ENCODE data around the gene CCNY. TPM values are rescaled to one million over a fixed set of nuclear protein-coding genes. Genes with fewer than 3 reads are reported as not detected.

Gene CCNY
- total RNA-seq, 2 donors from 2014 or later = 40.1 to 84.6 TPM

DNA sequence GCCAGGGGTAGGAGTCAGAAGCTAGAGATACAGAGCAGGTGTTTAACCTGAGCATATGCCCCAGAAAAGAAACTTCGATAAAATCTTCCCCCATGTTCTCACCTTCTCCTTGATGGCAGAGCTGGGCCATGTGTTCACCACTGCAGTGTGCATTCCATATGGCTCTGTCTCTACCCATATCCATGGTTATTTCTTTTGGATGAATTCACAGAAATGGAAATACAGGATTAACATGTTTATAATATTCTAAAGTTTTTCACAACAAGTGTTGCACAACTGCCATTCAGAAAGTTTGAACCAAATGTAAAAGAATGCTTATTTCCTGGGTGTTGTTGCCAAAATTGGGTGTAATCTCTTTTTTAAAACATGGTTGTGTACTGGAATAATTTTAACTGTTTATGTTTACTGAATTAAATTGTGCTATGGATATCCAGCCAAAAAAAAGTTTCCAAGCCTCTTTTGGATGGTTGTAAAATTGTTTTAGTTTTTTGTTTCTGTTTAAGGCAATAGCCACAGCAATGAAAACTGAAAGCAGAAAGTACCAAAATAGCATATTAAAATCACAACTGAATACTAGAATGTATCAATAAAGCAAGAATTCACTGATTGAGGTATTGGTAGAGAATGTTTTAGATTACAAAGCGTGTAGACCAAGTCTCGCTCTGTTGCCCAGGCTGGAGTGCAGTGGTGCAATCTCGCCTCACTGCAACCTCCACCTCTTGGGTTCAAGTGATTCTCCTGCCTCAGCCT lies 19.9 kb upstream of the CCNY start:
- ATAC-seq (ENCODE audit: insufficient number of reproducible peaks, low FRiP score, low read depth) = no peak
- Histone ChIP-seq H3K4me3 (no peak overlapping the region), H3K27ac (no peak overlapping the region), H3K36me3 (peaks cover 8% of the 10 kb centered on the region), H3K4me1 (ENCODE audit: control insufficient read depth in 1 of 2, low read depth in 2 of 2) (no peaks in the 10 kb centered on the region), H3K27me3 (replicated peaks; ENCODE audit: insufficient read depth) (no peaks in the 10 kb centered on the region), H3K9me3 (no peaks in the 10 kb centered on the region)
- TF ChIP-seq, protein P1, sequence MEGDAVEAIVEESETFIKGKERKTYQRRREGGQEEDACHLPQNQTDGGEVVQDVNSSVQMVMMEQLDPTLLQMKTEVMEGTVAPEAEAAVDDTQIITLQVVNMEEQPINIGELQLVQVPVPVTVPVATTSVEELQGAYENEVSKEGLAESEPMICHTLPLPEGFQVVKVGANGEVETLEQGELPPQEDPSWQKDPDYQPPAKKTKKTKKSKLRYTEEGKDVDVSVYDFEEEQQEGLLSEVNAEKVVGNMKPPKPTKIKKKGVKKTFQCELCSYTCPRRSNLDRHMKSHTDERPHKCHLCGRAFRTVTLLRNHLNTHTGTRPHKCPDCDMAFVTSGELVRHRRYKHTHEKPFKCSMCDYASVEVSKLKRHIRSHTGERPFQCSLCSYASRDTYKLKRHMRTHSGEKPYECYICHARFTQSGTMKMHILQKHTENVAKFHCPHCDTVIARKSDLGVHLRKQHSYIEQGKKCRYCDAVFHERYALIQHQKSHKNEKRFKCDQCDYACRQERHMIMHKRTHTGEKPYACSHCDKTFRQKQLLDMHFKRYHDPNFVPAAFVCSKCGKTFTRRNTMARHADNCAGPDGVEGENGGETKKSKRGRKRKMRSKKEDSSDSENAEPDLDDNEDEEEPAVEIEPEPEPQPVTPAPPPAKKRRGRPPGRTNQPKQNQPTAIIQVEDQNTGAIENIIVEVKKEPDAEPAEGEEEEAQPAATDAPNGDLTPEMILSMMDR (IDR thresholded peaks at IDR 0.05) = no peak
- no peak for DNase-seq (ENCODE audit: low spot score)

DNA sequence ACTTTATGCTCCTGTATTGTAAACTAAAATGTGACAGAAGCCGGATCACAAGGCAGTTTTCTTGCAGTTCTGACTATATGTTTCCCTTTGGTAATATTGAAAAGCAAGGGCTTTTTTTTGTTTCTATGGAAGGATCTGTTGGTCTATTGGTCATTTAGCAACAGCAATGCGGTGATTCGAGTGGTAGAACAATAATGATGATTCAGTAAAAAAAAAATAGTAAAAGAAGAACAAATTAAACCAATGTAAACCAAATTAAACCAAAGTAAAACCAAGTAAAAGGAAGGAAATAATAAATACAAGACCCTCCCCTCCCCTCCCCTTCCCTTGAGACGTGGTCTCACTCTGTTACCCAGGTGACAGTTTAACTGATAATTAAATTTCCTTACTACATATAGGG lies 17.8 kb upstream of the CCNY start:
- no peak for ATAC-seq (ENCODE audit: insufficient number of reproducible peaks, low FRiP score, low read depth)
- no peaks in the 10 kb centered on the region for H3K9me3 ChIP-seq
- no peaks in the 10 kb centered on the region for H3K27me3 ChIP-seq (replicated peaks; ENCODE audit: insufficient read depth)
- H3K27ac ChIP-seq = no peak overlapping the region
- TF ChIP-seq, protein P1 (IDR thresholded peaks at IDR 0.05) = no peak
- no peaks in the 10 kb centered on the region for H3K4me1 ChIP-seq (ENCODE audit: control insufficient read depth in 1 of 2, low read depth in 2 of 2)
- no peak for DNase-seq (ENCODE audit: low spot score)
- H3K36me3 ChIP-seq = peaks cover 8% of the 10 kb centered on the region
- H3K4me3 ChIP-seq = no peak overlapping the region

DNA sequence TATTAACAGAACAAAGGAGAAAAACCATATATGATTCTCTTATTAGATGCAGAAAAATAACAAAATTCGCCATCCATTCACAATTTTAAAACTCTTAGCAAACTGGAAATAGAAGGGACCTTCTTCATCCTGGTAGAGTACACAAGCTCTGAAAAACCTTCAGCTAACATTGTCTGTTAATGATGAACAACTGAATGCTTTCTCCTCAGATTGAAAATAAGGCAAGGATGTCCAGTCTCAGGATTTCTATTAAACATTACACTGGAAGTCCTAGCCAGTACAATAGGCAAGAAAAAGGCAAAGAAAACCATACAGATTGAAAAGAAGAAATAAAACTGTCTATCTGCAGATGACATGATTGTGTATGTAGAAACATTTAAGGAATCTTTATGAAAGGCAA lies 16.0 kb upstream of the CCNY start:
- H3K4me3 ChIP-seq = no peak overlapping the region
- ATAC-seq (ENCODE audit: insufficient number of reproducible peaks, low FRiP score, low read depth) = no peak
- H3K27me3 ChIP-seq (replicated peaks; ENCODE audit: insufficient read depth) = no peaks in the 10 kb centered on the region
- no peaks in the 10 kb centered on the region for H3K9me3 ChIP-seq
- TF ChIP-seq, protein P1 (IDR thresholded peaks at IDR 0.05) = no peak
- H3K4me1 ChIP-seq (ENCODE audit: control insufficient read depth in 1 of 2, low read depth in 2 of 2) = no peaks in the 10 kb centered on the region
- H3K36me3 ChIP-seq = peaks cover 8% of the 10 kb centered on the region
- H3K27ac ChIP-seq = no peak overlapping the region
- DNase-seq (ENCODE audit: low spot score) = no peak

DNA sequence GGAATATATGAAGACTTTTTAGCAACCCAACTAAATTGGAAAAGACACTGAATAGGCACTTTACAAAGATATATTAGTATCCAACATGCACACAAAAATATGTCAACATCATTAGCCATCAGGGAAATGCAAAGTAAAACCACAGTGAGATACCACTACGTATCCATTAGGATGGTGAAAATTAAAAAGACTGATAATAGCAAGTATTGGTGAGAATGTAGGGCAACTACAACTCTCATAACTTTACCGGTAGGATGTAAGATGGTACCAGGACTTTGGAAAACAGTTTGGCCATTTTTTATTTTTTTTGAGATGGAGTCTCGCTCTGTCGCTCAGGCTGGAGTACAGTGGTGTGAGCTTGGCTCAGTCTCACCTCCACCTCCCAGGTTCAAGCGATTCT lies 13.7 kb upstream of the CCNY start:
- no peak for DNase-seq (ENCODE audit: low spot score)
- Histone ChIP-seq H3K36me3 (peaks cover 3% of the 10 kb centered on the region), H3K27me3 (replicated peaks; ENCODE audit: insufficient read depth) (no peaks in the 10 kb centered on the region), H3K9me3 (no peaks in the 10 kb centered on the region), H3K27ac (no peak overlapping the region), H3K4me3 (no peak overlapping the region), H3K4me1 (ENCODE audit: control insufficient read depth in 1 of 2, low read depth in 2 of 2) (peaks cover 0 to 4% of the 10 kb centered on the region in 2 donors)
- ATAC-seq (ENCODE audit: insufficient number of reproducible peaks, low FRiP score, low read depth) = no peak
- TF ChIP-seq, protein P1 (IDR thresholded peaks at IDR 0.05) = no peak

DNA sequence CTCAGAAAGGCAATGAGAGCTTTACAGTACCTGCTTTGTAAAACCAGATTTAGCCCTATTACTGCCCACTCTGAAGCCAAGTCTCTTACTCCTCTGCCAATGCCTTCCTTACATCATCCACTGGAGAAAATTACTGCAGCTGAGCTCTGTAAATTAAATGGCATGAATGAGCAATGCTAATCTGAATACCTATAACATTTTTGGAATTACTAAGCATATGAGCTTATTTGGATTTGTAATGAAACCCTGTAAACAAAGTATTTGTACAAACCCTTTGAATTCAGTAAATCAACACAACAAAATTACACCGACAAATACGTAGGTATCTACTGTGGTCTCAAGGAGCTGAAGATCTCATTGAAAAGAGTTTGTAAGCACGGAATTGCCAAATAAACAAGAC lies 12.1 kb upstream of the CCNY start:
- Histone ChIP-seq H3K27me3 (replicated peaks; ENCODE audit: insufficient read depth) (no peaks in the 10 kb centered on the region), H3K36me3 (no peaks in the 10 kb centered on the region), H3K27ac (no peak overlapping the region), H3K4me1 (ENCODE audit: control insufficient read depth in 1 of 2, low read depth in 2 of 2) (peaks cover 10 to 11% of the 10 kb centered on the region in 2 donors), H3K4me3 (no peak overlapping the region), H3K9me3 (no peaks in the 10 kb centered on the region)
- TF ChIP-seq, protein P1 (IDR thresholded peaks at IDR 0.05) = no peak
- no peak for DNase-seq (ENCODE audit: low spot score)
- ATAC-seq (ENCODE audit: insufficient number of reproducible peaks, low FRiP score, low read depth) = no peak
